Parathyroid adenoma (tissue), 2 donors: ENCODE results near the gene FAM149A.

Source experiments
- H2AFZ ChIP-seq: fragments of 300-600 bp; sonication (generic); one replicate; pipeline ENCODE4 v1.7.0; 2017; ENCODE audit warnings: antibody characterized with exemption, mild to moderate bottlenecking
- H3K27ac ChIP-seq: fragments of 300-600 bp; sonication (generic); one replicate; pipeline ENCODE4 v1.7.0; 2017
- H3K27me3 ChIP-seq: fragments of 300-600 bp; sonication (generic); one replicate; pipeline ENCODE4 v1.7.0; 2017; ENCODE audit warnings: low read length; ENCODE audit not compliant: control insufficient read depth, insufficient read depth
- H3K36me3 ChIP-seq: fragments of 300-600 bp; sonication (generic); one replicate; pipeline ENCODE4 v1.7.0; 2017; ENCODE audit warnings: low read length; ENCODE audit not compliant: control insufficient read depth, insufficient read depth
- H3K4me1 ChIP-seq: fragments of 300-600 bp; sonication (generic); one replicate; pipeline ENCODE4 v1.7.0; 2017; ENCODE audit warnings: control low read depth
- H3K4me2 ChIP-seq: fragments of 300-600 bp; sonication (generic); one replicate; pipeline ENCODE4 v1.7.0; 2017; ENCODE audit warnings: low read length
- H3K4me3 ChIP-seq: fragments of 300-600 bp; sonication (generic); one replicate; pipeline ENCODE4 v1.7.0; 2017; ENCODE audit warnings: low read depth, low read length
- H3K79me2 ChIP-seq: fragments of 300-600 bp; sonication (generic); one replicate; pipeline ENCODE4 v1.7.0; 2017; ENCODE audit warnings: control low read depth
- H3K9ac ChIP-seq: fragments of 300-600 bp; sonication (generic); one replicate; pipeline ENCODE4 v1.7.0; 2017; ENCODE audit warnings: mild to moderate bottlenecking
- H3K9me3 ChIP-seq: fragments of 300-600 bp; sonication (generic); one replicate; pipeline ENCODE4 v1.7.0; 2017; ENCODE audit warnings: low read length; ENCODE audit not compliant: control insufficient read depth
- TF ChIP-seq, protein P1 (sequence below): fragments of 300-600 bp; sonication (generic); IDR thresholded peaks from one replicate; pipeline ENCODE4 v1.7.0; 2017; ENCODE audit warnings: antibody characterized with exemption, mild to moderate bottlenecking
- donor health status: primary hyperparathyroidism.

FAM149A gene

DNA sequence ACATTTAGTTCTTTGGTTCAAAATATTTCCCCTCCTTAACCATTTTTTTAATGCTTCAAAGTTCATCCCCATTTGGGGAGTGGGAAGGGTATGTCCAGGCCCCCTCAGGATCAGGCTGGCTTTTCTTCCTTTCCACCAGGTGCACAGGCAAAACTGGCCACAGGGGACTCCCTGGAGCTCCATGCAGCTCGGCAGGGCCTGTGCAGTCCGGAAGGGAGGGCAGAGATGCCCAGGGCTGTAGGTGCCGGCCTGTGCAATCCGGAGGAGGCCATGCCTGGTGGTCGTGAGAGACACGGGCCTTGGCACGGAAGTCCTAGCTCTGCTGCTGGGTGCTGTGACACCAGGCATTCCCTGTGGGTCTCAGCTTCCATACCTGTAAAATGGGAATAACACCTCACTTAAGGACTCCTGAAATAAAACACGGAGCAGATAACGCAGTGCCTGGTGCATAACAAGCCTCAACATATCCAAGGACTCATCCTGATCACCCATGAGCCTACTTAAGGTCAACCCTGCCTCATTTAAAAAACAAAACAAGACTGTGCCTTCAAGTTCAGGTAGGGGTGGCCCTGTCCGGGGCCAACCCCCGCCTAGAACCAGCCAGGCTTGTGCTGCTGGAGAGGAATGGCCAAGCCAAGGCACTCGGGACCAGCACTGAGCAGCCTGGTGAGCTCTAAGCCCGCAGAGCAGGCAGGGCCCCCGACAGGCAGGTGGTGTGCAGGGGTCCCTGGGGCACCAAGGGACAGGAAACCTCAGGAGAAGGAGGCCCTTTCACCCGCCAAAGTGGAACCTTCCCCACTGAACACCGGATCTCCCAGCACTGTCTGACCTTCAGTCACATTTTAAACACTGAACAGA is 65.7 kb downstream of the FAM149A start:
- H3K4me2 ChIP-seq: no peak overlapping the region
- no peaks in the 10 kb centered on the region for H3K4me1 ChIP-seq
- no peaks in the 10 kb centered on the region for H3K9me3 ChIP-seq
- H3K4me3 ChIP-seq: no peak overlapping the region
- H3K27me3 ChIP-seq: no peaks in the 10 kb centered on the region
- H3K9ac ChIP-seq: no peak overlapping the region
- TF ChIP-seq, protein P1, sequence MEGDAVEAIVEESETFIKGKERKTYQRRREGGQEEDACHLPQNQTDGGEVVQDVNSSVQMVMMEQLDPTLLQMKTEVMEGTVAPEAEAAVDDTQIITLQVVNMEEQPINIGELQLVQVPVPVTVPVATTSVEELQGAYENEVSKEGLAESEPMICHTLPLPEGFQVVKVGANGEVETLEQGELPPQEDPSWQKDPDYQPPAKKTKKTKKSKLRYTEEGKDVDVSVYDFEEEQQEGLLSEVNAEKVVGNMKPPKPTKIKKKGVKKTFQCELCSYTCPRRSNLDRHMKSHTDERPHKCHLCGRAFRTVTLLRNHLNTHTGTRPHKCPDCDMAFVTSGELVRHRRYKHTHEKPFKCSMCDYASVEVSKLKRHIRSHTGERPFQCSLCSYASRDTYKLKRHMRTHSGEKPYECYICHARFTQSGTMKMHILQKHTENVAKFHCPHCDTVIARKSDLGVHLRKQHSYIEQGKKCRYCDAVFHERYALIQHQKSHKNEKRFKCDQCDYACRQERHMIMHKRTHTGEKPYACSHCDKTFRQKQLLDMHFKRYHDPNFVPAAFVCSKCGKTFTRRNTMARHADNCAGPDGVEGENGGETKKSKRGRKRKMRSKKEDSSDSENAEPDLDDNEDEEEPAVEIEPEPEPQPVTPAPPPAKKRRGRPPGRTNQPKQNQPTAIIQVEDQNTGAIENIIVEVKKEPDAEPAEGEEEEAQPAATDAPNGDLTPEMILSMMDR: no peak
- no peaks in the 10 kb centered on the region for H3K79me2 ChIP-seq
- H3K36me3 ChIP-seq: no peaks in the 10 kb centered on the region
- H3K27ac ChIP-seq: no peak overlapping the region
- H2AFZ ChIP-seq: no peak overlapping the region

DNA sequence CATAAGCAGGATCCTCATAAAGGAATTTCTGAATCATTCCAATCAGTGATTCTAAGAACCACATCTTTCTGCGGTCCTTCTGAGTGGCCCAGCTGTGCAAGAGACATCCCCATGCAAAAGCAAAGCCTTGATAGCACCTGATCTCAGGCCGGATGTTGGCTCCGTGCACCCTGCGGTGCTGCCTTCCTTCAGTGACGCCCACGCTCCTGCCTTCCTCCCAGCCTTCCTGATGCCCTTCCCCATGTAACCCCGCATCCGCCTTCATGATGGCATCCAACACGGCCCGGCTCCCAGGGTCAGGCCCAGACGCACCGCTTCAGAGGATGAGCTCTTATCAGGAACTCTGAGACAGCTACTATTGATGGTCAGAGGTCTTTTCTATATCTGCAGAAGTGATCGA is 66.5 kb downstream of the FAM149A start:
- Histone ChIP-seq H3K27ac (no peak overlapping the region), H3K79me2 (no peaks in the 10 kb centered on the region), H3K4me1 (no peaks in the 10 kb centered on the region), H3K4me2 (no peak overlapping the region), H3K27me3 (no peaks in the 10 kb centered on the region), H3K9ac (no peak overlapping the region), H3K4me3 (no peak overlapping the region), H2AFZ (no peak overlapping the region), H3K36me3 (no peaks in the 10 kb centered on the region), H3K9me3 (no peaks in the 10 kb centered on the region)
- TF ChIP-seq, protein P1: no peak

DNA sequence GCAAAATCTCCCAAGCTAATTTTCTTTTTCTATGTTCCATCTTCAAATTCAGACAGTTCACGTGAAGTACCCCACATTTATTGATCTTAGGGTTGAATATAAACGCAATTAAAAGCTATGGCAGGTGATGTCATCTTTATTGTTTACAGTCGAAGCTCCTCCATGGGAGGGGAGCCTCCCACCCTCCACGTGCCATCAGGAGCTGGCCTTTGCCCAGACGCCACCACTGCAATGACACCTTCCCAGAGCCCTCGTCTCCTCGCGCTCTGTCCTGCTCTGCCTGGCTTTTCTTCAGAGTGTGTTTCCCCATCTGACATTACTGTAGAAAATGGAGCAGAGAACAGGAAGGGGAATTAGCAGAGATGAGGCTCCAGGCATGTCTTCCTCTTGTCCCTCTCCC is 68.0 kb downstream of the FAM149A start:
- Histone ChIP-seq H3K4me2 (no peak overlapping the region), H3K9me3 (no peaks in the 10 kb centered on the region), H3K4me3 (no peak overlapping the region), H3K27me3 (no peaks in the 10 kb centered on the region), H2AFZ (no peak overlapping the region), H3K27ac (no peak overlapping the region), H3K4me1 (no peaks in the 10 kb centered on the region), H3K9ac (no peak overlapping the region), H3K79me2 (no peaks in the 10 kb centered on the region), H3K36me3 (no peaks in the 10 kb centered on the region)
- TF ChIP-seq, protein P1: no peak

DNA sequence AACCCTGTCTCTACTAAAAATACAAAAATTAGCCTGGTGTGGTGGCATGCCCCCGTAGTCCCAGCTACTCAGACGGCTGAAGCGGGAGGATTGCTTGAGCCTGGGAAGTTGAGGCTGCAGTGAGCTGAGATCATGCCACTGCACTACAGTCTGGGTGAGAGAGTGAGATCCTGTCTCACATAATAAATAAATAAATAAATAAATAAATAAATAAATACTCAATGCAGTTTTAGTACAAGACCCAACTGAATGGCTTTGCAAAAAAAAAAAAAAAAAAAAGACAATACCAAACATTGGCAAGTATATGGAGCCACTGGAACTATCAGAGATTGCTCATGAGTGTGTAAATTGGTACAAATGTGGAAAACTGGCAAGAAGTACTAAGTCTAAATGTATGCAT is 83.6 kb downstream of the FAM149A start:
- Histone ChIP-seq H2AFZ (no peak overlapping the region), H3K79me2 (no peaks in the 10 kb centered on the region), H3K27ac (no peak overlapping the region), H3K4me1 (no peaks in the 10 kb centered on the region), H3K36me3 (no peaks in the 10 kb centered on the region), H3K4me2 (no peak overlapping the region), H3K9me3 (no peaks in the 10 kb centered on the region), H3K9ac (no peak overlapping the region), H3K27me3 (no peaks in the 10 kb centered on the region), H3K4me3 (no peak overlapping the region)
- TF ChIP-seq, protein P1: no peak

DNA sequence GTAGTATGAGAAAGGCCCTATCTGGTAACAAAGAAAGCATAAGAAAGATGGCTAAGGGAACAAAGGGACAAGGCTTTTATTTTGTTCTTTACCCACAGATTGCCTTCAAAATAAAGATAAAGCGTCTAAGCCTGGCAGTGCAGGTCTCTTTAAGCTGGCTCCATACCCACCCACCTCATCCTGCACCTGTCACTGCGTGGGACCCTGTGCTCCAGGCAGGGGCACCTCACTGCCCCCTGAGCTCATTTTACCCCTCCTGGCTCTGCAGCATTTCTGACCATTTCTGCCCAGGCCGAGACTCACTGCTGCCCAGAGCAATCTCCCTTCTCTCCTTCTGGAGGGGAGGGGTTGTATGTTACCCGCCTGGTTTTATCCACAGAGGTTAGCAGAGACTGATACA is 85.2 kb downstream of the FAM149A start:
- H3K9me3 ChIP-seq: no peaks in the 10 kb centered on the region
- H3K4me1 ChIP-seq: no peaks in the 10 kb centered on the region
- H3K27me3 ChIP-seq: no peaks in the 10 kb centered on the region
- H3K79me2 ChIP-seq: no peaks in the 10 kb centered on the region
- TF ChIP-seq, protein P1: no peak
- H3K27ac ChIP-seq: no peak overlapping the region
- H3K36me3 ChIP-seq: no peaks in the 10 kb centered on the region
- no peak overlapping the region for H3K4me2 ChIP-seq
- no peak overlapping the region for H2AFZ ChIP-seq
- no peak overlapping the region for H3K9ac ChIP-seq
- H3K4me3 ChIP-seq: peak overlapping the region; percentile 72
